Heart left ventricle (tissue), 13 donors: ENCODE results near the gene ITSN1.

Source experiments
- CTCF ChIP-seq, 12 donors: fragments of 200-600 bp; sonication (generic) in 4 of 12; IDR thresholded peaks; one replicate each; pipeline versions ENCODE4 v1.5.0 to v1.8.0; 2018 to 2022; ENCODE audit warnings: antibody characterized with exemption in 12 of 12, mild to moderate bottlenecking in 5 of 12
- POLR2A ChIP-seq, 2 donors: fragments of 450-650 bp; IDR thresholded peaks; one replicate each; pipeline ENCODE4 v1.6.1; 2017; ENCODE audit warnings: antibody characterized with exemption in 2 of 2, mild to moderate bottlenecking in 2 of 2, moderate library complexity in 2 of 2
- donor health status: ischemic (EF 13 %, LVEDD 7.1; RV severe dilation, severe dysfunction).
- donor health status: DM: no; HTN: yes; CAD: no.
- donor health status: DM: no; HTN: no; CAD: no.
- donor health status: ischemic (EF 25% LVEDD 6.9; RV normal size, moderate dysfunction).
- donor health status: ischemic (EF 25% LVEDD 5.7; RV mildly dilated, moderate dysfunction).
- donor health status: ischemic (EF 35%, LVEDD 5.7; RV mildly dilated, moderate dysfunction).
- donor health status: nonischemic (EF 11% LVEDD 7.7; RV severe dilation, severe dysfunction).
- donor health status: DM: yes; HTN: yes; CAD: no.
- donor health status: PGD.
- donor health status: ischemic (EF 29% LVEDD 5.4; RV normal size, mild dysfunction).
- donor health status: nonischemic (EF 23%, LVEDD 6.1; RV moderate dilation, normal function).

- TF ChIP-seq CTCF (IDR thresholded peaks at IDR 0.05) (no peak), POLR2A (IDR thresholded peaks at IDR 0.05) (no peak)
Measured at GRCh38 chr21:33813832-33814365, 171.6 kb downstream of the ITSN1 start.
